ENCODE results near the gene NVL. TPM values are rescaled to one million over a fixed set of nuclear protein-coding genes. Genes with fewer than 3 reads are reported as not detected.

NVL gene
- total and polyA plus RNA-seq, 2 donors (not counting 3 experiments of a cell fraction or from before 2014, with no cell fraction given): 16.7 to 30.3 TPM

DNA sequence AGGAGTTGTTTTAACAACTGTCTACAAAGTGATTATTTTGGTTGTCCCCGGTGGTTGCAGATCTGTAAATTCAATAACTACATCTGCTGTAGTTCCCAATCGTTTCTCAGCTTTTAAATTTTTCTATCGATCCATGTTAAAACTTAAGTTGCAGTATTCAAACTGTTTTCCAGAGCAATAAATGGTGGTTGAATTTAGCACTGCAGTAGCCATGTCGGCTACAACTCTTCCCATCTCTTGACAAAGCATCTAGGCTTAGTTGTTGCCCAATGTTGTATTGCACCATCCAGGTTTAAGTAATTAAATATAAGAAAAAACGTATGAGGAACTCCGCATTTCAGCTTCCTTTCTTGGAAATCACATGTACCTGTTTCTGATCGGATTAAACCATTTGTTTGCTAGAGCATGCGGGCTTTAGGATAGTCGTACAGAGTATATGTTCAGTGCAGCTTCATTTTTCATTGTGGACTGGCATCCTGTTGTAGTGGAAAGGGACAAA is 27.7 kb upstream of the NVL start:
- intact Hi-C loops (cut with micrococcal nuclease): loop anchor here (5.0 kb wide), 2 partner anchors 75 to 100 kb away; partner anchors contain the start of gene WDR26
- H3K4me3 ChIP-seq (replicated peaks in 1 of 3; ENCODE audit: insufficient read depth in 1 of 3, low read depth in 1 of 3, low read length in 3 of 3): peak overlapping the region; percentile 67 to 71 (median 69)
- dilution Hi-C loops (cut with MboI; ENCODE audit: extremely low pct_ligation_motif_present, low sequenced_read_pairs): no loop called here
- no peaks in the 10 kb centered on the region for H4K20me1 ChIP-seq (replicated peaks; ENCODE audit: control insufficient read depth, extremely low read depth, insufficient read depth, low read length)
- H3K27me3 ChIP-seq (ENCODE audit: control insufficient read depth in 2 of 2, insufficient read depth in 2 of 2, low read length in 2 of 2): no peaks in the 10 kb centered on the region
- H3K4me1 ChIP-seq (ENCODE audit: control insufficient read depth, extremely low read depth, insufficient read depth, low read length): peaks cover 10% of the 10 kb centered on the region
- ChIA-PET POLR2A (no interaction called here), CTCF (interaction anchor here (1.6 to 2.0 kb wide), 2 partner anchors 24 to 242 kb away, joined by 5 to 10 read pairs; no protein-coding TSS in a partner anchor)
- H3K9me3 ChIP-seq (replicated peaks; ENCODE audit: control insufficient read depth, insufficient read depth, low read length): no peaks in the 10 kb centered on the region
- H3K27ac ChIP-seq (ENCODE audit: insufficient read depth, low read depth, low read length): peak overlapping the region; percentile 42
- no peaks in the 10 kb centered on the region for H3K9me1 ChIP-seq (replicated peaks; ENCODE audit: control insufficient read depth, extremely low read depth, insufficient read depth, low read length)
- FAIRE-seq (no peak), DNase-seq (ENCODE audit: low read depth, low spot score) (no peak)
- H3K4me2 ChIP-seq (ENCODE audit: insufficient read depth, low read length): peak overlapping the region; percentile 90
- TSS peak; percentile 45 for BruUV-seq (replicated peaks)
- H3K36me3 ChIP-seq (ENCODE audit: control insufficient read depth in 2 of 2, extremely low read depth in 1 of 2, insufficient read depth in 2 of 2, low read length in 2 of 2): no peaks in the 10 kb centered on the region
- peaks cover 53% of the 10 kb centered on the region for H3K79me2 ChIP-seq (ENCODE audit: control insufficient read depth, insufficient read depth, low read length)
- H2AFZ ChIP-seq (ENCODE audit: low read depth, low read length): peak overlapping the region; percentile 89
- TF ChIP-seq POLR2AphosphoS5 (IDR thresholded peaks at IDR 0.05; ENCODE audit: insufficient read depth, low read depth, low read length) (no peak), FOS (IDR thresholded peaks at IDR 0.05; ENCODE audit: borderline replicate concordance, insufficient read depth, low read length) (no peak)
- TF ChIP-seq, protein P1, sequence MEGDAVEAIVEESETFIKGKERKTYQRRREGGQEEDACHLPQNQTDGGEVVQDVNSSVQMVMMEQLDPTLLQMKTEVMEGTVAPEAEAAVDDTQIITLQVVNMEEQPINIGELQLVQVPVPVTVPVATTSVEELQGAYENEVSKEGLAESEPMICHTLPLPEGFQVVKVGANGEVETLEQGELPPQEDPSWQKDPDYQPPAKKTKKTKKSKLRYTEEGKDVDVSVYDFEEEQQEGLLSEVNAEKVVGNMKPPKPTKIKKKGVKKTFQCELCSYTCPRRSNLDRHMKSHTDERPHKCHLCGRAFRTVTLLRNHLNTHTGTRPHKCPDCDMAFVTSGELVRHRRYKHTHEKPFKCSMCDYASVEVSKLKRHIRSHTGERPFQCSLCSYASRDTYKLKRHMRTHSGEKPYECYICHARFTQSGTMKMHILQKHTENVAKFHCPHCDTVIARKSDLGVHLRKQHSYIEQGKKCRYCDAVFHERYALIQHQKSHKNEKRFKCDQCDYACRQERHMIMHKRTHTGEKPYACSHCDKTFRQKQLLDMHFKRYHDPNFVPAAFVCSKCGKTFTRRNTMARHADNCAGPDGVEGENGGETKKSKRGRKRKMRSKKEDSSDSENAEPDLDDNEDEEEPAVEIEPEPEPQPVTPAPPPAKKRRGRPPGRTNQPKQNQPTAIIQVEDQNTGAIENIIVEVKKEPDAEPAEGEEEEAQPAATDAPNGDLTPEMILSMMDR (IDR thresholded peaks at IDR 0.05; ENCODE audit: extremely low read depth in 1 of 2, insufficient read depth in 1 of 2, low read depth in 1 of 2, low read length in 2 of 2): no peak
- TF ChIP-seq, protein P2, sequence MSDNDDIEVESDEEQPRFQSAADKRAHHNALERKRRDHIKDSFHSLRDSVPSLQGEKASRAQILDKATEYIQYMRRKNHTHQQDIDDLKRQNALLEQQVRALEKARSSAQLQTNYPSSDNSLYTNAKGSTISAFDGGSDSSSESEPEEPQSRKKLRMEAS (IDR thresholded peaks at IDR 0.05; ENCODE audit: insufficient read depth, insufficient read length): no peak
- peak overlapping the region; percentile 76 for H3K9ac ChIP-seq (replicated peaks; ENCODE audit: extremely low read depth, insufficient read depth, low read length)

Data from endothelial cell of umbilical vein (primary cell).